GM18520 (cell line): ENCODE results near the gene SELENON.

Source experiments
- ATAC-seq: cut with Tn5 transposase; IDR thresholded peaks from one replicate; pipeline ENCODE4 v1.9.1; 2021; ENCODE audit not compliant: unreplicated experiment

The SELENON gene

GRCh38 chr1:25861316-25862286 is 61.6 kb downstream of the SELENON start:
- no peak for ATAC-seq

DNA sequence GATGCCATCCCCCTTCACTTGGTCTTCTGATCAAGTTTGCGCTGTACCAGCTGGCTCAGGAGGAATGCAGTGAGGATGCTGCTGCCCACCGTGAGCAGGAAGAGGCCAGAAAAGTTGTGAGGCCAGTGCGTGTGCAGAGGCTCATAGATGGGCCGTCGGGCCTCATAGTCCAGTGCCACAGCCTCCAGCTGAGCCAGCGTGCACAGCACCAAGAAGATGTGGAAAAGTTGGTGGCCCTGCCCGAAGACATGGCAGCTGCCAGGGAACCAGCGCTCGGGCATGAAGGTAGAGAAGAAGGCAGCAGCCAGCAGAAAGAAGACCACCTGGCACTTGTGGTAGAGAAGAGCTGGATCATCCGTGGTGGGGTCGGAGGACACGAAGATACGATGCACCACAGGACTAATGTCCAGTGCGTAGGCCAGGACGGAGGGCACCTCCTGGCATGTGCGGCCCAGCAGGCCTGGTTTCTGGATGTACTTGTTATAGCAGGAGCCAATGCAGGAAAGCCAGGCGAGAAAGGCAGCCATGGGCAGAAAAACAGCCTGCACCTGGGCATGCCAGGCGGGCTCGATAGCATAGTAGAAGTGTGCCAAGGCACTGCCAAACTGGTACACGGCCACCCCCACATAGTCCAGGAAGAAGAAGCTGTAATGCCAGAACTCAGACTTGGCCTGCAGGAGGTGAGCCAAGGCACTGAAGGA is 62.9 kb downstream of the SELENON start:
- no peak for ATAC-seq

GRCh38 chr1:25863486-25864262 is 63.7 kb downstream of the SELENON start:
- no peak for ATAC-seq

DNA sequence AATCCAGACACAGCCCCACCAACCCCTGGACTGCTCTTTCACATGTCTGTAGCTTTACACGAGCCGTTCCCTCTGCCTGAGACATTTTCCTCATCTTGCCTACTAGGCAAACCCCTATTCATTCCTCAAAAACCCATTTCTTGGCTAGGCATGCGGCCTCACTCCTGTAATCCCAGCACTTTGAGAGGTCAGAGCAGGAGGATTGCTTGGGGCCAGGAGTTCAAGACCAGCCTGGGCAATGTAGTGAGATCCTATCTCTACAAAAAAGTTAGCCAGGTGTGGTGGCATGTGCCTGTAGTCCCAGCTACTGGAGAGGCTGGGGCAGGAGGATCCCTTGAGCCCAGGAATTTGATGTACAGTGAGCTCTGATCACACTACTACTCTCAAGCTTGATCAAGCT is 64.4 kb downstream of the SELENON start:
- ATAC-seq, result no peak

- ATAC-seq, result no peak
Observed at GRCh38 chr1:25866288-25866687, 66.3 kb downstream of the SELENON start.

GRCh38 chr1:25867210-25867991 is 67.4 kb downstream of the SELENON start:
- no peak for ATAC-seq
